Hindlimb muscle (tissue), 1 donor: Measurements from ENCODE around the gene MUSK. TPM values are rescaled to one million over a fixed set of nuclear protein-coding genes. Genes with fewer than 3 reads are reported as not detected.
"Not testable (repeated sequence)": the region's sequence is repeated elsewhere in the genome, so short reads cannot be mapped to it uniquely, and the experiment has no call there.

Experiments
- DNase-seq: peaks from one replicate; pipeline ENCODE4 v3.0.0-alpha.2; 2013
- polyA plus RNA-seq: library from polyadenylated mRNA; unstranded; fragments of 120-200 nt; gene quantifications from one replicate; pipeline ENCODE4 v1.2.1, GENCODE V29; 2013; ENCODE audit not compliant: insufficient read length

Gene MUSK
- polyA plus RNA-seq, 1 donor = 10.2 TPM

GRCh38 chr9:110812886-110813285, 144.3 kb downstream of the MUSK start:
- no peak for DNase-seq

- DNase-seq = no peak
These were observed 145.6 kb downstream of the MUSK start for GRCh38 chr9:110814159-110814558.

GRCh38 chr9:110815361-110815760, 146.8 kb downstream of the MUSK start:
- DNase-seq = no peak

- no peak for DNase-seq
These were observed 151.8 kb downstream of the MUSK start for GRCh38 chr9:110820381-110820780.

DNA sequence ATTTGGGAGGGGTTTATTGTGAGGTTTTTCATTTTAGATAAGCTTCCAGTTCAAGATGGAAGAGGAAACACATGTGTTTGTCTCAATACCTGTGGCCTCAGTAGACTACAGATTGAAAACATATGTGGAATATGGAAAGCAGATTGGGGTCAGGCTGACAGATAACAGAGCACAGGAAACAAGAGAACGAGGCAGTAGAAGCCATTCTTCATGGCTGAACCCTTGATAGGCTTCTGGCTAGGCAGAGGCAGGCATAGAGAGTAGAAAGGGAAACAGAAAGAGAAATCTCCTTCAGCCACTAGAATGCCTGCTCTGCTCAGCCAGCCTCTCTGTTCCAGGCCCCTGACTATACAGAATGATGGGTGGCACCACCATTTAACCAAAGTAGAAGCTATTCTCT, 152.5 kb downstream of the MUSK start:
- DNase-seq = no peak

- DNase-seq = not testable (repeated sequence)
These were observed 156.5 kb downstream of the MUSK start for GRCh38 chr9:110825129-110825528.

- no peak for DNase-seq
These were observed 157.4 kb downstream of the MUSK start for GRCh38 chr9:110825950-110826349.

DNA sequence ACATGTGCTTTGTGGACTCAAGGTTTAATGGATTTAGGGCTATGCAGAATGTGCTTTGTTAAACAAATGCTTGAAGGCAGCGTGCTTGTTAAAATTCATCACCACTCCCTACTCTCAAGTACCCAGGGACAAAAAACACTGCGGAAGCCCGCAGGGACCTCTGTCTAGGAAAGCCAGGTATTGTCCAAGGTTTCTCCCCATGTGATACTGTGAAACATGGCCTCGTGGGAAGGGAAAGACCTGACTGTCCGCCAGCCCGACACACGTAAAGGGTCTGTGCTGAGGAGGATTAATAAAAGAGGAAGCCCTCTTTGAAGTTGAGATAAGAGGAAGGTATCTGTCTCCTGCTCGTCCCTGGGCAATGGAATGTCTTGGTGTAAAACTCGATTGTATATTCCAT, 157.8 kb downstream of the MUSK start:
- not testable (repeated sequence) for DNase-seq

- DNase-seq = peak; percentile 90
These were observed 159.7 kb downstream of the MUSK start for GRCh38 chr9:110828264-110828663.

DNA sequence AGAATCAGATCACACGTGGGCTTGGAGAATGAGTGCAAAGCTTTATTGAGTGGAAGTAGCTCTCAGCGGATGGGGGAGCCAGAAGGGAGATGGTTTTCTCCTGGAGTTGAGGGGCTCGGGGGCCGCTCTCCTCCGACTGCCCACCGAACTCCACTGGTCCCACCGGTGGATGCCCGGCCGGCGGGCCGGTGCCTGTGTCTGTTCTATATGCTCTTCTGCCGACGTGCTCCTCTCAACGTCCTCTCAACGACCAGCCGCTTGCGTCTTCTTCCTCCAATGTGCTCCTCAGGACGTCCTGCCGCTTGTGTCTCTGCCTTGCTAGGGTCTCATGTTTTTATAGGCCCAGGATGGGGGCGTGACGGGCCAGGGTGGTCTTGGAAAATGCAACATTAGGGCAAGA, 161.9 kb downstream of the MUSK start:
- DNase-seq = no peak

GRCh38 chr9:110832926-110833325, 164.3 kb downstream of the MUSK start:
- no peak for DNase-seq

DNA sequence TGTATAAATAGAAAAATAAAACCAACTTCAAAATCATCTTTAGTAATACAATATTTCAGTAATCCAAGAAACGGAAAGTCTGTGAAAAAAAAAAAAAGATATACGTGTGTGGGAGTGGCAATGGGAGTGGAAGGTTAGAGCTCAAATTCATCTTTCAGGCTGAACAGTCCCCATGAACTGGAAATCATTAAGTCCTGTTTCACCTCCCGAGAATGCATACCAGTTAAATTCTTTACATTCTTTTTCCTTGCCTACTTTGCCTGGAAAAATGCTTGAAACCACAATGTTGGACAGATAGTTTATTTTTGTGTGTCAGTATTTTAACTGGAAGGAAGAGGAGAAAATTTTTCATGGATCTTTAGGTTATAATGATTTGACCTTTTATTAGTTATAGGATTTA, 166.8 kb downstream of the MUSK start:
- DNase-seq = no peak

- no peak for DNase-seq
These were observed 167.3 kb downstream of the MUSK start for GRCh38 chr9:110835859-110836271.

DNA sequence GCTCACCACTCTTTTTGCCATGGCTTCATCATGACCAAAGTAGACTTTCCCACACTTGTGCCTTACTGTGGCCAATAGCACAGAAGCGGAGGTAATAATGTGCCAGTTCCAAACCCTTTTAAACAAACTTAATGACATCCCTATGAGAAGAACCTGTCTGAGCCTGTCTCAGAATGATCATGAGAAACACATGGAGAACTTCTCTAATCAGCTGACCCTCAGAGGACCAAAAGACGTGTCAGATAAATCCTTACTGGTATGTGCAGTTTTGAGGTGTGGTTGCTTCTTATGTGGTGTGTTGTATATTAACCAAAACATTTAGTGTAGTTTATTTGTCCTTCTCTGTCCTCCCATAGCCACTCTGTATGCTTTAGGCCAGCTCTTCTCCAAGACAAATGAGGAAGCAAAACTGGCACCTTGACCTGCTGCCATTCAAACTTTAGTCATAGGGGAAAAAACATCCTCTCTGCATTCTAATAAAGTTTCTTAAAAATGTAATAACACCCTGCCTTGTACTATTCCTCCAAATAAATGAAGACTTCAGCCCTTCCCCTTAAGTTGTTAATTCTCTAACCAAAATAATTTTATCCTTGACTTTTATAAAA, 168.9 kb downstream of the MUSK start:
- DNase-seq = no peak

DNA sequence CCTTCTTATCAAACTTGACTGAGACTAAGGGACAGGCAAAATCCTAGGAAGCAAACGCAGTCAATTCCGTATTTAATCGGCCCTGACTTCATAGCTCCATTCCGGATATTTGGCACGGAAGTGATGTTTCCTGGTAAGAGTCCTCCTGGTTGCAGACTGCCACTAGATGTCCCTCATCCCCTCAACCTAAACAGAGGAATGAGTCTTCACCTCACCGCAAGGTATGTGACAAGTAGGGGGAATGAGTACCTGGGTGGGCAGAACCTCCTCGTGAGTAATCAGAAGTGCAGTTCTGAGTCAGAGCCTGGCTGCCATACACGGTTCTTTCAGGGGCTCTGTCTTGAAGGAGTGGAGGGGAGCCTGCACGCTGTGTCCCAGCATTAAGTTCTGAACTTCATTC, 173.6 kb downstream of the MUSK start:
- DNase-seq = no peak

GRCh38 chr9:110842986-110843385, 174.4 kb downstream of the MUSK start:
- no peak for DNase-seq

DNA sequence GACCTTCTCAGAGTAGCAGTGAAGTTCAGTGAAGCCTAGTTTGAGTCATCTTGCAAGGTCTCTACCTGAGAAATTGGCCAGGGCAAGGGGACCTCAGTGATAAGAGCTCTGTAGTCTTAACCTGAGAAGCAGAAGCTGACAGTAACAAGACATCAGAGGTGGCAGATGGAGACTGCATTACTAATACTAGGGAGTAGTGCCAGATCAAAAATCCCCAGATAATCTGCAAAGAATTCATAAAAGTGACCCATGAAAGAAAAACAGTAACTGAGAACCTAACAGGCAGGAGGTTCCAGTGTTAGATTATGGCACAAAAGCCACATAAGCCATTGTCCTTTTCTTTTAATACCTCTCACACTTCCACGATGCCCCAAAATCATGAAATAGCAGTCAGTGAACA, 175.5 kb downstream of the MUSK start:
- DNase-seq = no peak

GRCh38 chr9:110846215-110846614, 177.6 kb downstream of the MUSK start:
- no peak for DNase-seq

DNA sequence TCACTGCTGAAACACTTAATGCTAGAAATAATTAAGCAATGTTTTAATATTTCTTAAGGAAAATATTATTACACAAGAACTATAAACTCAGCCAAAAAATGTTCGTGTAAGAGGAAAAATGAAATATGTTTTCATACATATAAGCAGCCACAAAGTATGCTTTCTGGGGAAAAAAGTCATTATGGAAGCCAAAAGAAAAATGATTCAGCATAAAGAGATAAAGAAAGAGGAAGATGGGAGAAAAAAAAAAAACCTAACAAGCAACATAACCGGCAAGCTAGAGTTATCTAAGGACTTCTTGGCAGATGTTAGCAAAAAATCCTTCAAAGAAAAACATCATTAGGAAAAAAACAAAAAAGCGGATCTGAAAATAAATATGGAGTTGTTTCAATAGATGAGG, 179.1 kb downstream of the MUSK start:
- no peak for DNase-seq

DNA sequence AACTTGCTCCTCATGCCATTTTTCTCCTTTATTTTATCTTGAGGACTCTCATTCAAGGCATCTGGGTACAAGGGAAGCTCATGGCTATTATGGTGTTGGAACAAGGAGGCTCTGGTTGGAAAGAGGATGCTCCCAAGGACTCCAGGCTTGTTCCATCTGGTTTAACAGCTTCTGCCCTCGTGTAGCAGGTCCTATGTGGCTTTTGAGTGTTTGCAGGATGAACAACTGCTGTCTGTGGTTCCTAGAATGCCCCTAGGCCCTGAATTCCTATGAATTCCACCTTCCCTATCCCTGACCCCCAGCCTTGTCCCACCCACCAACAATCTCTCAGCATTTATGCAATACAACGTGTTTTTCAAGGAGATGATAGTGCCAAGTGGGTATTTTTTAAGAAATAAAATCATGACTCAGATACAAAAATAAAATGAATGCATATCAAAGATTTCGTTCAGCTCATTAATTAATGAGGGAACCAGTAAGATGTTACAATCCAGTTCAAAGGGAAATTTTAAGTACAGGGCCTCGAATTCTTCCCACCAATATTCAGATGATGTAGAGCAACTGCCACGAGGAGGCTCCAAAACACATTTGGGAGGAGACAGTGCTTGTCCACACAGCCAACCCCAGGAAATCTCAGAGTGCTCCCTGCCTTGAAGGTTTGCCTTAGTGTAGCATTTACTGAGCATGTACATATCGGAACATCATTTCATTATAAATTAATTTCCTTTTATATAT, 182.0 kb downstream of the MUSK start:
- no peak for DNase-seq
